Activated T-helper 1 cell treated with anti-CD3 and anti-CD28 coated beads, Interleukin-12 subunit alpha, Interleukin-12 subunit beta, Interleukin-2, Interleukin-4 antibody, amounts not matched to agents 30 ng/mL and 10 ng/mL and 1 ng/mL, durations not matched to agents 14 hours and 24 hours and 36 hours (primary cell): ENCODE measurements around the gene DYRK4. TPM values are rescaled to one million over a fixed set of nuclear protein-coding genes. Genes with fewer than 3 reads are reported as not detected.
"Not testable (repeated sequence)": the region's sequence is repeated elsewhere in the genome, so short reads cannot be mapped to it uniquely, and the experiment has no call there.

Source experiments
- DNase-seq: peaks from one replicate; pipeline ENCODE4 v3.0.0; 2021; ENCODE audit warnings: low spot score
- H3K27ac Mint-ChIP-seq: one replicate; pipeline ENCODE4 v1.8.0; 2021; ENCODE audit warnings: mild to moderate bottlenecking, mixed read lengths
- H3K27me3 Mint-ChIP-seq: one replicate; pipeline ENCODE4 v1.8.0; 2022; ENCODE audit warnings: mild to moderate bottlenecking, moderate library complexity, mixed read lengths; ENCODE audit not compliant: insufficient read depth
- H3K36me3 Mint-ChIP-seq: one replicate; pipeline ENCODE4 v1.8.0; 2021; ENCODE audit warnings: low read depth, mixed read lengths
- H3K4me1 Mint-ChIP-seq: one replicate; pipeline ENCODE4 v1.8.0; 2021; ENCODE audit warnings: low read depth, mixed read lengths
- H3K4me3 Mint-ChIP-seq: one replicate; pipeline ENCODE4 v1.8.0; 2021; ENCODE audit warnings: mild to moderate bottlenecking, moderate library complexity, mixed read lengths
- H3K9me3 Mint-ChIP-seq: one replicate; pipeline ENCODE4 v1.8.0; 2021; ENCODE audit warnings: mixed read lengths
- intact Hi-C: fragments of 100-400 bp; cut with micrococcal nuclease; formaldehyde crosslinking; loops from one replicate; pipeline ENCODE4 v1.15.1; 2024
- total RNA-seq: library from RNA; stranded (reverse); gene quantifications from 2 replicates; pipeline ENCODE4 v1.2.3, GENCODE V29; 2022

The DYRK4 gene, protein sequence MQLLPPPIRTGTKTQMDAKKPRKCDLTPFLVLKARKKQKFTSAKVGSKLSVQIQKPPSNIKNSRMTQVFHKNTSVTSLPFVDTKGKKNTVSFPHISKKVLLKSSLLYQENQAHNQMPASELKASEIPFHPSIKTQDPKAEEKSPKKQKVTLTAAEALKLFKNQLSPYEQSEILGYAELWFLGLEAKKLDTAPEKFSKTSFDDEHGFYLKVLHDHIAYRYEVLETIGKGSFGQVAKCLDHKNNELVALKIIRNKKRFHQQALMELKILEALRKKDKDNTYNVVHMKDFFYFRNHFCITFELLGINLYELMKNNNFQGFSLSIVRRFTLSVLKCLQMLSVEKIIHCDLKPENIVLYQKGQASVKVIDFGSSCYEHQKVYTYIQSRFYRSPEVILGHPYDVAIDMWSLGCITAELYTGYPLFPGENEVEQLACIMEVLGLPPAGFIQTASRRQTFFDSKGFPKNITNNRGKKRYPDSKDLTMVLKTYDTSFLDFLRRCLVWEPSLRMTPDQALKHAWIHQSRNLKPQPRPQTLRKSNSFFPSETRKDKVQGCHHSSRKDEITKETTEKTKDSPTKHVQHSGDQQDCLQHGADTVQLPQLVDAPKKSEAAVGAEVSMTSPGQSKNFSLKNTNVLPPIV
- 25.7 and 29.8 TPM in 2 replicates for total RNA-seq

DNA sequence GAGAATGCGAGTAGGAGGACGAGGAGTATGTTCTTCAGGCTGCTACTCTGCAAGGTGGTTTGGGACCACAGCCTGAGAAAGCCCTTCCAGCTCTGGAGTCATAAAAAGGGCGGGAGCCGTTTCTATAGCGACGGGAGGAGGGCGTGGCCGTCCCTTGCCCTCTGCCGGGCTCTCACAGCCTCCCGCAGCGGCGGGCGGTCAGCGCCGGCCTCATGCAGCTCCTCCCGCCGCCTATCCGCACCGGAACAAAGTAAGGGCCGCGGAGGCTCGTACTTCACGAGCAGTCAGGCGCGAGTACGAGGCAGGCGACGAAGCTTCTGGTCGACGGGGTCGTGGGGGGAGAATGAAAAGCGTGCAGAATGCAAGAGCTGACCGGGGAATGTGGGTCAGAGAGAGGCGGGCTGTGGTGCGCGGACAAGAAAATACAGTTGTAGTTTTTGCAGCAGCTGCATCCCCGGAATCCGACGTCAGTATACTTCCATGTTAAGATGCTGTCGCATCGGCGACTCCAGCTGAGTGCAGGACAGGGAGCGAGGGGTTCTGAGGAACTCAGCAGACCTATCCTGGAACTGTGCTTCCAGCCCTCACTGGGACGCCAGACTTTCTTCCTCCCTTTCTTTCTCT, at the start of gene DYRK4:
Gene DYRK4 (plus strand): TSS at position 175 of the 624 bp plus-strand sequence. CDS start 38 bp downstream, at position 213.
- Mint-ChIP-seq H3K27me3 (no peaks in the 10 kb centered on the region), H3K36me3 (peaks cover 21% of the 10 kb centered on the region), H3K4me1 (peaks cover 26% of the 10 kb centered on the region), H3K4me3 (no peak within 1 kb of the TSS), H3K9me3 (no peaks in the 10 kb centered on the region), H3K27ac (no peak within 1 kb of the TSS)
- intact Hi-C loops = no loop called here
- no peak for DNase-seq

DNA sequence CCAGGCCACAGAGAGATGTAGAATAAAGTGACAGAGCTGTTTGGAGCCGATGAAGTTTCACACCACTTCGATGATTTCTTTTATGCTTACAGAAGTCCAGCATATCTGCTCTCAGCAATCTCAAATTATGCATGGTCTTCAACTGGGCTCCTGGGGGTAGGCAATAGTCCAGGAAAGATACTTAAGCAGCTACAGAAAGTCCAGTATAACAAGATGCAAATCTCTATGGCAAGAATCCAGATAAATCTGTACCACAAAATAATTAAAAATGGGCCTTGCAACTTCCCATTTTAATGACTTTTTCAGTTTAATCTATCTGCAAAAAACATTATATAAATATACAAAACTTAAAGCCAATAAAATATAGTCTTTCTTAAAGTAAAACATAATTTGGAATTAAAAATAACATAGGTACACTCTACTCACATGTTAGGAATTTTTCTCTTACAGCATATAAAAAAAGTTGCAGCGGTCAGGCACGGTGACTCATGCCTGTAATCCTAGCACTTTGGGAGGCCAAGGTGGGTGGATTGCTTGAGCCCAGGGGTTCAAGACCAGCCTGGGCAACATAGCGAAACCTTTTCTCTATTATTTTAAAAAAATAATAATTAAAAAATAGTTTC, 43.8 kb upstream of the DYRK4 start:
- DNase-seq = no peak
- no peaks in the 10 kb centered on the region for H3K4me1 Mint-ChIP-seq
- intact Hi-C loops = no loop called here
- peaks cover 25% of the 10 kb centered on the region for H3K36me3 Mint-ChIP-seq
- no peak overlapping the region for H3K4me3 Mint-ChIP-seq
- H3K9me3 Mint-ChIP-seq = no peaks in the 10 kb centered on the region
- no peaks in the 10 kb centered on the region for H3K27me3 Mint-ChIP-seq
- no peak overlapping the region for H3K27ac Mint-ChIP-seq

DNA sequence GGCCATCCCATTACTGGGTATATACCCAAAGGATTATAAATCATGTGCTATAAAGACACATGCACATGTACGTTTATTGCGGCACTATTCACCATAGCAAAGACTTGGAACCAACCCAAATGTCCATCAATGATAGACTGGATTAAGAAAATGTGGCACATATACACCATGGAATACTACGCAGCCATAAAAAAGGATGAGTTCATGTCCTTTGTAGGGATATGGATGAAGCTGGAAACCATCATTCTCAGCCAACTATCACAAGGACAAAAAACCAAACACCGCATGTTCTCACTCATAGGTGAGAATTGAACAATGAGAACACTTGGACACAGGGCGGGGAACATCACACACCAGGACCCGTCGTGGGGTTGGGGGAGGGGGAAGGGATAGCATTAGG, 38.6 kb upstream of the DYRK4 start:
- DNase-seq, intact Hi-C loops, H3K4me3 Mint-ChIP-seq, H3K4me1 Mint-ChIP-seq, H3K27ac Mint-ChIP-seq, H3K9me3 Mint-ChIP-seq, H3K27me3 Mint-ChIP-seq: not testable (repeated sequence)
- peaks cover 23% of the 10 kb centered on the region for H3K36me3 Mint-ChIP-seq

DNA sequence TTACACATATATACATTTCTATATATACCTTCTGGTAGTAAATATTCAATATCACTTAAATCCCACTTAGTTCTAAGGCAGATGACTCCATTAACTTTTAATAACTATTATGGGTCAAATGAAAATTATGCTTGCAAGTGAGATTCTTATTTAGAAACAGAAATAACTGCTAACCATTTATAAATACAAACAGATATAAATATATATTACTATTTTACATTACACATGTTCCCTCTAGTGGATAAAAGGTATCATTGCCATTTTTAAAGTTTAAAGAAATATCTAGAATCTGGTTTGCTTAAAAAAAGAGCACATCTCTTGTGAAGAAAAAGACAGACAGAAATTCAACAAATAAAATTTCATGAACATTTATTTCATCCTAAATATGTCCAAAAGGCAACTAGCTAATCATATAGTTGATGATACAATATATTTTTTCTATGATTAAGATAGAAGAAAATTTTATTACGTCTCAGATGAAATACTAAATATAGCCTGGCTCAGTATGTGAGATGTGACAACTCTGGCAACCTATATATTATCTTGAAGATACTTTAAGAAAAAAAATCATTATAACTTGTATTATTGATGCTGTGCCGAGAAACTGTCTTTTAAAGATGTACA, 35.0 kb upstream of the DYRK4 start:
- H3K36me3 Mint-ChIP-seq = peaks cover 26% of the 10 kb centered on the region
- DNase-seq = no peak

DNA sequence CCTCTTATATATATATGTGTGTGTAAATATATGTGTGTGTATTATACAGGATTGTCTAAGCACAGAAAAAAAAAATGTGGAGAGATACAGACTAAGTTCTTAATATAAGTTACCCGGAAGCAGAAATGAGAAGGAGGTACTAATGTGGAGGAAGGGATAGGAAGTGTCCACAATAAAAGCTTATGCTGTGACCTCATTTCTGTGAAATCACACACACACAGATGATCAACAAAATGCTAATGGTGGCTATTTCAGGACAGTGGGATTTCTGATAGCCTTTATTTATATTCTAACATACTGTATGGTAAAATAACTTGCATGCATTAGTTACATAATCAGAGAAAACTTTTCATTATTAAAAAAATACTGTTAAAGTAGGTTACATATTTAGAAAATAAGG, 31.8 kb upstream of the DYRK4 start:
- peaks cover 8% of the 10 kb centered on the region for H3K36me3 Mint-ChIP-seq
- DNase-seq = no peak
- H3K9me3 Mint-ChIP-seq = no peaks in the 10 kb centered on the region
- no peaks in the 10 kb centered on the region for H3K27me3 Mint-ChIP-seq
- H3K4me3 Mint-ChIP-seq = no peak overlapping the region
- intact Hi-C loops = loop anchor here (10.0 kb wide), 1 partner anchor 805 kb away; no protein-coding TSS in a partner anchor
- no peak overlapping the region for H3K27ac Mint-ChIP-seq
- no peaks in the 10 kb centered on the region for H3K4me1 Mint-ChIP-seq

More for the DNA sequence above, 35.0 kb upstream of the DYRK4 start:
- no peaks in the 10 kb centered on the region for H3K4me1 Mint-ChIP-seq
- H3K27me3 Mint-ChIP-seq = no peaks in the 10 kb centered on the region
- intact Hi-C loops = loop anchor here (1.0 to 5.0 kb wide), 4 partner anchors 11 to 640 kb away; partner anchors contain the start of gene RAD51AP1
- no peak overlapping the region for H3K27ac Mint-ChIP-seq
- no peak overlapping the region for H3K4me3 Mint-ChIP-seq
- H3K9me3 Mint-ChIP-seq = no peaks in the 10 kb centered on the region

DNA sequence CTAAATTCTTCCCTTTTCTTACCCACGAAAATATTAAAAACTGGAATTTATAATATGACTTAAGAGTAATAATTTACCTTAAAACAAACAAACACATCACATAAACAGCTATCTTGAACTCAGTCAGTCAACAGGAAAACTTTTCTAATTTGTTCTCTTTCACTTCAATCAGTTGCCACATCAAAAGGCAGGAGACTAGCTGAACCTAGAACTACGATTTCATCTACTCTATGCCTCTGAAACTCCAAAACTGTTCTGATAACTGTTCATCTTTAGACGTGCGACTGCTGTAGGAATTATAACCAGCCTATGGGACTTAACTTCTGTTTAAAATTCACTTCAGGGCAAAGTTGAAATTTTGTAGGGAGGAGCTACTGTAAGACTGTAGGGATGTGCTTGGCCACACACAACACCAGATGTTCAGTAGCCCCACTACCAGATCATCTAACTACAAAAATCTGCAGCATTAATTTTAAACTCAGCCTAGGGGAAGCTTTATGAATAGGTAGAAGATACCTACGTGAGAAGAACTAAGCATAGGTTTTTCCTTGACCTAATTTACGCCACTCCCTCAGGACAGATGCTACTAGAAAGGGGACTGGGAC, 30.9 kb upstream of the DYRK4 start:
- Mint-ChIP-seq H3K4me3 (no peak overlapping the region), H3K4me1 (no peaks in the 10 kb centered on the region), H3K27me3 (no peaks in the 10 kb centered on the region), H3K36me3 (peaks cover 8% of the 10 kb centered on the region), H3K27ac (no peak overlapping the region), H3K9me3 (no peaks in the 10 kb centered on the region)
- intact Hi-C loops = loop anchor here (10.0 kb wide), 1 partner anchor 806 kb away; no protein-coding TSS in a partner anchor
- no peak for DNase-seq

DNA sequence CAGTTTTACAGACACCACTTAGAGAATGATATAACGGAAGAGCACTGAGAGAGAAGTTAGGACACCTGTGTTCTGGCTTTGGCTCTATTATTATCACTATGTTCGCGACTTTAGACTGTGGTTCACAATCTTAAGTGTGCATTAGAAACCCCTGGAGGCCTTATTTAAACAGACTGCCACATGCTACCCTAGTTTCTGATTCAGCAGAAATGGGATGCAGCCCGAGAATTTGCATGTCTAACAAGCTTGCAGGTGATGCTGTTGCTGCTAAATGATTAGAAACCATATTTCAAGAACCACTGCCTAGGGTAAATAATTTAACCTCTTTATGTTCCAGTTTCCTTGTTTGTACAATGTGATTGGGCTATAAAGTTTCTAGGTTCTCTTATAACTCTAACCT, 26.9 kb upstream of the DYRK4 start:
- intact Hi-C loops = loop anchor here (5.0 to 10.0 kb wide), 3 partner anchors 228 to 810 kb away; no protein-coding TSS in a partner anchor
- Mint-ChIP-seq H3K4me1 (peaks cover 28% of the 10 kb centered on the region), H3K9me3 (no peaks in the 10 kb centered on the region), H3K27me3 (peaks cover 2% of the 10 kb centered on the region), H3K4me3 (no peak overlapping the region), H3K36me3 (peaks cover 4% of the 10 kb centered on the region), H3K27ac (no peak overlapping the region)
- DNase-seq = no peak

DNA sequence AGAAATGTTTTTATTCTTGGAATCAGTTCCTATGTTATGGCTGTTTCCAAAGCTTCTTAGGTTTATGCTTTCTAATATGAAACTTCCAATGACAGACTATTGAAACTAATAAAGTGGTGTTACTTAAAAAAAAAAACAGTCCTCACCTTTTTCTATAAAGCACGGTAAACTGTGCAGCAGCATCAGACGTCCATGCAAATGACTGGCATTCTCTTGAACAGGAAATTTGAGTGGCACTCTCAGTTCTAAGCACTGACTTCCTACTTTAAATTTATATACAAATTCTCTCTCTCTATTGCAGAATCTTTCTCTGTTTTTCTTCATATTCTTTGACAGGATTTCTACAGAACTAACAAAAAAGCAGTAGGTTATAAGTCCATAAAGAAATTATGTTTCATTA, 26.1 kb upstream of the DYRK4 start:
- Mint-ChIP-seq H3K4me1 (peaks cover 30% of the 10 kb centered on the region), H3K9me3 (no peaks in the 10 kb centered on the region), H3K36me3 (peaks cover 4% of the 10 kb centered on the region), H3K27me3 (peaks cover 2% of the 10 kb centered on the region), H3K27ac (no peak overlapping the region), H3K4me3 (no peak overlapping the region)
- DNase-seq = no peak
- intact Hi-C loops = loop anchor here (5.0 to 10.0 kb wide), 3 partner anchors 229 to 811 kb away; no protein-coding TSS in a partner anchor

DNA sequence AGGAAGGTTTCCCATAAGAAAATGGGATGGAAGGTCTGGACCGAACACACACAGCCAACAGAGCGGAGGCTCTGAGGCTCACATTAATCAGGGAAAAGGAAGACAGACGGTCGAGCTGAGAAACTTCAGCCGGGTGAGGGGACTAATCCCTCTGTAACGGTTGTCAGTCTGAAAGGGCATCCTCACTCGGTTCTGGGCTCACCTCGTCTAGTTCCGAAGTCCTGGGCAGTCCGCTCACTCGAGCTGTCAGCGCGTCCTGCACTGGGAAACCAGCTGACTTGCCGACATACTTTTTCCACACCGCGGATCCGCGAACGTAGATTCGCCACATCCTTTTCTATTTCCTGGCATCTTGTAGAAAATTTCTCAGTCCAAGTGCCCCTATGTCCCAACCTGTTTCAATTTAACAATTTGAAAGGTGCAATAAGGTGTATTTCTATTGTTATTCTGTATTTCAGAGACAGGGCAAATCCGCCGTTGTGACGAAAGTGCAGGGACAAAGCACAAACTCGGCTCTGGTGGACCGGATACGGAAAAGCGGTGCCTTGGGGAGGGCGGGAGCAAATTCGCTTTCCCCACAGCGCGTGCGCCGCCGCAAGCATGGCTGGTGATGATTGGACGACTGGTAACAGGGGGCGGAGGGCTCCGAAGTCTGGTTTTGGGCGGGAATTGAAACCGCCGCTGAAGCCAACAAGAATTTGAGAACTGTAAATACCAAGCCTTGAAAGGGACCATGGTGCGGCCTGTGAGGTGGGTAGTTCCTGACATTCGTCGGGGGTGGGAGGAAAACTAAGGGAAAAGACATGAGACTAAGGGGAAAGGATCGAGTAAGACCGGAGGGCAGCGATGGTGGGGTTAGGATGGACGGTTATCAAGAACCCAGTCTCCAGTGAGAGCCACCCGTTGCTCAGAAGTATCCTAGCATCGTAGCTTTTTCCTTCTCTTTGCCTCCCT, 23.5 kb upstream of the DYRK4 start, which contains the start of gene RAD51AP1:
Gene RAD51AP1 (plus strand): TSS at position 684 of the 954 bp plus-strand sequence. CDS start 50 bp downstream, at position 734.
- peaks cover 2% of the 10 kb centered on the region for H3K27me3 Mint-ChIP-seq
- H3K4me3 Mint-ChIP-seq = peak within 1 kb of the TSS; percentile 98
- intact Hi-C loops = loop anchor here (1.0 to 10.0 kb wide), 9 partner anchors 11 to 814 kb away; partner anchors contain the start of genes AKAP3, NDUFA9 and PARP11
- peaks cover 9% of the 10 kb centered on the region for H3K36me3 Mint-ChIP-seq
- peaks cover 30% of the 10 kb centered on the region for H3K4me1 Mint-ChIP-seq
- H3K9me3 Mint-ChIP-seq = no peaks in the 10 kb centered on the region
- peak within 1 kb of the TSS; percentile 91 for H3K27ac Mint-ChIP-seq
- DNase-seq = peak; percentile 93

DNA sequence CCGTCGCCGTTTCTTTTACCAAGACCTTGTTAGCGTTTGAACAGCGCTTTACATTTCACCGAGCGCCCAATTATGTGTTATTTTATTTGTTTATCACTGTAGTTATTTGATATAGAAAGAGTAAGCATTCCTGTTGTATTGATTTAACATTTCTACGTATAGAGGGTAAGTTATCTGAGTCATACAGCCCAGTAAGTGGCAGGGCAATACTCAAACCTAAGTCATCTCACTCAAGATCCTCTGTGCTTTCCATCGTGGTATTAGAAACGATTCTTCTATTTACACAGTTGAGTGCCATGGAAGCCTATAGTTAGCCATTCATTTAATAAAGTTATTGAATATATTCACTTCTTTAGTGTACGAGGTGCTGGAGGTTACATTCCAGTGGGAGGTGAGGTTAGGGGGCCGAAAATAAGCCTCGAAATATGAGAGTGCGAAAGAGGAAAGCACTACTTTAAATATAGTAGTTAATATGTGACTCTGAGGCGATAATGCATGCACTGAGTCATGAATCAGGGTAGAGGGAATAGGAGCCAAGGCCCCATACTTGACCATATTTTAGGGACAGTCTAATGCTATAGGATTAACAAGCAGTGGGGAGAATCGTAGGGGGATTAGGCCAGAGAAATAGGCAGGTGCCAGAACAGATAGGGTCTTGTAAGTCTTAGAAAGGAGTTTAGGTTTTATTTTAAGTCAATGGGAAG, 22.7 kb upstream of the DYRK4 start:
- Mint-ChIP-seq H3K27me3 (peaks cover 2% of the 10 kb centered on the region), H3K9me3 (no peaks in the 10 kb centered on the region), H3K4me1 (peaks cover 30% of the 10 kb centered on the region), H3K27ac (peak overlapping the region; percentile 91), H3K36me3 (peaks cover 14% of the 10 kb centered on the region), H3K4me3 (peak overlapping the region; percentile 98)
- intact Hi-C loops = loop anchor here (2.0 to 10.0 kb wide), 4 partner anchors 65 to 815 kb away; no protein-coding TSS in a partner anchor
- DNase-seq = no peak
